Activated CD4-positive, alpha-beta T cell treated with anti-CD3 and anti-CD28 coated beads for 4 hours (primary cell): ENCODE results near the gene GAREM2.

ENCODE experiments used
- DNase-seq, 2 donors: peaks; one replicate each; pipeline ENCODE4 v3.0.0-alpha.2; 2020

GAREM2 gene

DNA sequence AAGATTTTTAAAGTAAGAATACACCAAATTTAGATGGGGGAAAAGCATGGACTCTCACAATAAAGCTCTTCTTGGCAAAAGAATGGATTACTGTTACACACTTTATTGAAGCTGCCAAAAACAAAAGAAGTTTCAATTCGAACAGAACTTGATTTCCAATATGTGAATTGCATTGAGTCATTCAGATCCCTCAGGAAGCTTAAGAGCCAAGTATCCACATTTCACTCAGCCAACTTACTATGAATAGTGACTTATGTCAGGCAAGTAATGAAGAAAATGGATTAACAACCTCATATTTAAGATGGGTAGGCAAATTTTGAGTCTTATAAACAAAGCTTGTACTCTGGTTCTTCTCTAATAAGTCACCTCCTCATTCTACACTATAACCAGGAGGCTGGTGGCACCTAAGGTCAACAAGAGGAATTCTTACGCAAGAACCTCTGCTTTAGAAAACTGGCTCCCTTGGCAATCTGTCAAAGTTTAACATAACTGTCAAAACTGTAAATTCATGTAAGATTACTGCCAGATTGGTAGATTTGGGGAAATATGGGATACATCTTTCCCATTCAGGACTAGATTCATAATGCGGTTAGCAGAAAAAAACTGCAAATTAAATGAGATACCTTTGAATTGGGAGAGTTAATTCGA lies 65.5 kb downstream of the GAREM2 start:
- DNase-seq: no peak
